Measurements from ENCODE around the gene PPP6R2. TPM values are rescaled to one million over a fixed set of nuclear protein-coding genes. Genes with fewer than 3 reads are reported as not detected.

PPP6R2 gene
- polyA plus RNA-seq, 1 donor = 46.9 TPM

DNA sequence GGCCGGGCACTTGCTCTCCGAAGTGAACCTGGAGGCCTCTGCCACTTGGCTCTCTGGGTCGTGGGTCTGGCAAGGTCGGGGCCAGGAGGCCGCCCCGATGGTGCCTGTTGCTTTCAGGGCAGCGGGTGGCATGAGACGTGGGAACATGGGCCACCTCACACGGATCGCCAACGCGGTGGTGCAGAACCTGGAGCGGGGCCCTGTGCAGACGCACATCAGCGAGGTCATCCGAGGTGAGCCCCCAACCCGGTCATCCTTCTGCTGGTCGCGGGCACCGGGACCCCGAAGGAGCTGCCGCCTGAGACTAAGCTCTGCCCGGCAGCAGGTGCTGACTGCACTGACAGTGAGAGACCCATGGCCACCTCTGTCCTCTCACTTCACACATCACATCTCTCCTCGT is 91.7 kb downstream of the PPP6R2 start:
- DNase-seq = no peak
- Histone ChIP-seq H3K4me1 (ENCODE audit: control insufficient read depth, insufficient read depth, low read length) (no peaks in the 10 kb centered on the region), H3K4me3 (ENCODE audit: low read length) (no peak overlapping the region), H3K27ac (ENCODE audit: low read length) (no peak overlapping the region), H3K27me3 (ENCODE audit: control insufficient read depth, insufficient read depth, low read length) (no peaks in the 10 kb centered on the region), H3K9me3 (ENCODE audit: control insufficient read depth, low read depth, low read length) (no peaks in the 10 kb centered on the region), H3K36me3 (ENCODE audit: control insufficient read depth, insufficient read depth, low read length) (peaks cover 76% of the 10 kb centered on the region)
- no CpG with 5 or more reads among the region's 24 CpGs for WGBS (ENCODE audit: insufficient coverage, low lambda C conversion rate)

DNA sequence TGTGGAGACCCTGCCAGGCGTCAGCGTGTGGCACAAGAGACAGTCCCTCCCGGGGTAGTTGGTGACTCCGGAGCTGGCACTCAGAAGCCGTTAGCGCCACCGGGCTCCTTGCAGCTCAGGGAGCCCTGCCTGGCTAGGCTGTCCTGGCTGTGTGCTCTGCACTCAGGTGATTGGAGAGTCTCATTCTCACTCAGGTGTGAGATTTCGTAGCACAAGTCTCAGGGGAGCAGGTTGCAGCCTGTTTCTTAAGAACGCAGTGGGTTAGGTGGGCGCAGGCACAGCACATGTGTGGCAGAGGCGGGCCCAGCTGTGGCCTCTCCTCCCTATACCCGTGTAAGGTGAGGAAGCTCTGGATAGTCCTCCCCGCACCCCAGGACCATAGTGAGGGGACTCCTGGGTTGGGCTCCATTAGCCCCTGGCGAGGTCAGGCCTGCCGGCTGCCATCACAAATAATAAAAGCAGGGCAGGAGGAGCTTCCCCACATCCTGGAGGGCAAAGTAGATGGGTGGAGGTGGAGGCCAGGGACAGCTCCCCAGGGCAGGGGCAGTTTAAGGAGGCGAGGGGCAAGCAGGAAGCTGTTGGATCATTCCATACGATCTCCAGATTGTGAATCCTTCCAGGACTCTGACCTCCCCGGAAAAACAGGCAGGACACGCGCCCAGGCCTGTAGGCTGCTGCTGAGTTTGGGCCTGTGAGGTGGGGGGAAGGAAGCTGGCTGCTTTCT is 92.3 kb downstream of the PPP6R2 start:
- no peak for DNase-seq
- no peaks in the 10 kb centered on the region for H3K27me3 ChIP-seq (ENCODE audit: control insufficient read depth, insufficient read depth, low read length)
- H3K4me1 ChIP-seq (ENCODE audit: control insufficient read depth, insufficient read depth, low read length) = no peaks in the 10 kb centered on the region
- WGBS (ENCODE audit: insufficient coverage, low lambda C conversion rate) = no CpG with 5 or more reads among the region's 20 CpGs
- H3K4me3 ChIP-seq (ENCODE audit: low read length) = no peak overlapping the region
- H3K9me3 ChIP-seq (ENCODE audit: control insufficient read depth, low read depth, low read length) = no peaks in the 10 kb centered on the region
- no peak overlapping the region for H3K27ac ChIP-seq (ENCODE audit: low read length)
- H3K36me3 ChIP-seq (ENCODE audit: control insufficient read depth, insufficient read depth, low read length) = peaks cover 79% of the 10 kb centered on the region

DNA sequence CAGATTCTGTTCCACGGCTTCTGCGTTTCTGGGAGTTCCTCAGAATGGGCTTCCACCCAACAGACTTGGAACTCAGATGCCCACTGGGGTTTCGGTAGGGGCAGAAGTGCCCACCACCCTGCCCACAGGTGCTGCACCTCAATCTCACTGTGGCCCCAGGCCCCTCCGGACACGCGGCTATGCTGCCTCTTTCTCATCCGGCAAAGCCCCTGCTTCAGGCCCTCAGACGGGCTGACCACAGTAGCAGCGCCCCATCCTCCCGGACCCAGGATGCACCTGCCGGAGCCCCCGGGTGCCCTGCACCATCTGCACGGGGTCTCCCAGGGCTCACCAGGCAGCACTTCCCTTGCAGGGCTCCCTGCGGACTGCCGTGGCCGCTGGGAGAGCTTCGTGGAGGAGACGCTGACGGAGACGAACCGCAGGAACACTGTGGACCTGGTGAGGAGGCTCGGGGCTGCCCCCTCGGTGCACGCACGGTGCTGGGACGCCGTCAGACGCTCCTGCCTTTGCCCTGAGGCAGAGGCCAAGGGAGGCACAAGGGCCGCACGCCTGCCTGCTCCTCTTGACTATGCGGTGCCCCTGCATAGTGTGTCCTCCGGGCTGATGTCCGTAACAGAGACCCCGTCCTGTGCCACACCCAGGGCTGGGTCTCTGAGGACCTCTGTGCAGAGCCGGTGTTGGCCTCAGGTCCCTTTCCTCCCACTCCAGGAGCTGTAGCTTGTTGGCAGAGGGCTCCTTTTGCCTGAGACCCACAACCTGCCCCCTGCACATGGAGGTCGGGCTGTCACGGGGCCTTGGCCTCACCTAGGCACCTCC is 93.1 kb downstream of the PPP6R2 start:
- no peak overlapping the region for H3K27ac ChIP-seq (ENCODE audit: low read length)
- no peak overlapping the region for H3K4me3 ChIP-seq (ENCODE audit: low read length)
- no CpG with 5 or more reads among the region's 37 CpGs for WGBS (ENCODE audit: insufficient coverage, low lambda C conversion rate)
- H3K27me3 ChIP-seq (ENCODE audit: control insufficient read depth, insufficient read depth, low read length) = no peaks in the 10 kb centered on the region
- no peak for DNase-seq
- peaks cover 81% of the 10 kb centered on the region for H3K36me3 ChIP-seq (ENCODE audit: control insufficient read depth, insufficient read depth, low read length)
- H3K4me1 ChIP-seq (ENCODE audit: control insufficient read depth, insufficient read depth, low read length) = no peaks in the 10 kb centered on the region
- no peaks in the 10 kb centered on the region for H3K9me3 ChIP-seq (ENCODE audit: control insufficient read depth, low read depth, low read length)

GRCh38 chr22:50436841-50437341 is 93.8 kb downstream of the PPP6R2 start:
- H3K4me3 ChIP-seq (ENCODE audit: low read length) = no peak overlapping the region
- DNase-seq = no peak
- H3K9me3 ChIP-seq (ENCODE audit: control insufficient read depth, low read depth, low read length) = no peaks in the 10 kb centered on the region
- no peak overlapping the region for H3K27ac ChIP-seq (ENCODE audit: low read length)
- no peaks in the 10 kb centered on the region for H3K27me3 ChIP-seq (ENCODE audit: control insufficient read depth, insufficient read depth, low read length)
- H3K4me1 ChIP-seq (ENCODE audit: control insufficient read depth, insufficient read depth, low read length) = no peaks in the 10 kb centered on the region
- peaks cover 81% of the 10 kb centered on the region for H3K36me3 ChIP-seq (ENCODE audit: control insufficient read depth, insufficient read depth, low read length)
- no CpG with 5 or more reads among the region's 25 CpGs for WGBS (ENCODE audit: insufficient coverage, low lambda C conversion rate)

GRCh38 chr22:50437511-50438304 is 94.6 kb downstream of the PPP6R2 start:
- no CpG with 5 or more reads among the region's 36 CpGs for WGBS (ENCODE audit: insufficient coverage, low lambda C conversion rate)
- Histone ChIP-seq H3K9me3 (ENCODE audit: control insufficient read depth, low read depth, low read length) (no peaks in the 10 kb centered on the region), H3K27me3 (ENCODE audit: control insufficient read depth, insufficient read depth, low read length) (no peaks in the 10 kb centered on the region), H3K4me3 (ENCODE audit: low read length) (no peak overlapping the region), H3K27ac (ENCODE audit: low read length) (no peak overlapping the region), H3K4me1 (ENCODE audit: control insufficient read depth, insufficient read depth, low read length) (no peaks in the 10 kb centered on the region), H3K36me3 (ENCODE audit: control insufficient read depth, insufficient read depth, low read length) (peaks cover 77% of the 10 kb centered on the region)
- no peak for DNase-seq

DNA sequence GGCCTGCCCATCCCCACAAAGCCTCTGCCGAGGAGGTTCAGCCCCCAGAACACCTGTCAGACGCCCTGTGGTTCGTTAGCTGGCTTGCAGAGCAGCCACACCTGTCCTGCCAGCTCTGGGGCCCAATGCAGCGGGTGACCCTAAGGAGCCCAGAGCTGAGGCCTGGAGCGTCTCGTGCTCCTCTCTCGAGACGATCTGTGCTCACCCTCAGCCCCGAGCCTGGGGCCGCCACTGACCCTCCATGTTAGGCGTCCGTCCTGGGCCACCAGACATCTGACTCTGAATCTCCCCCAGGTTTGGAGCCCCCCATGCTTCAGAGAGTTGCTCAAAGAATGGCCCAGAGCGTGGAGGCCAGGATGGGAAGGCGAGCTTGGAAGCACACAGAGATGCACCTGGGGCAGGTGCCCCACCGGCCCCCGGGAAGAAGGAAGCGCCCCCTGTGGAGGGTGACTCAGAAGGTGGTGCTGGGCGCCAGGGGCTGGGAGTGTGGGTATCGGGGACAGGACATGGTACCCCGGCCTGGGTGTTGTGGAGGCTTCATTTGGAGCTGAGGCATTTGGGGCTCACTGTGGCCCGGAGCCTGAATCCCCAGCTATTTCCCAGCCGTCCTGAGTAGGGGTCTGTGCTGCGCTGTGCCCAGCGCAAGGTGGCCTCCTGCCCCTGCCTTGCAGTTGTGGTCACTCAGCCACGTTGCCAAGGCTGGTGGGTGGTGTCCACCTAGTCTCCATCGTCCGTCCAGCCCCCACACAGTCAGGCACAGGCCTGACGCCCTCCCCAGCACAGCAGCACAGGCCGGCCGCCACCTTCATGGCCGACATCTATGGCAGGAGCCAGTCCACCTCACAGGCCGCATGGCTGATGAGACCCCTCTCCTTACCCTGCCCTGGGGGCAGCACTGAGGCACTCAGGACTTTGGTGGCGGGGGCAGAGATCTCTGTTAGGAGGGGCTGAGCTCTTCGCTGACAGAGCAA is 95.5 kb downstream of the PPP6R2 start:
- Histone ChIP-seq H3K9me3 (ENCODE audit: control insufficient read depth, low read depth, low read length) (no peaks in the 10 kb centered on the region), H3K36me3 (ENCODE audit: control insufficient read depth, insufficient read depth, low read length) (peaks cover 79% of the 10 kb centered on the region), H3K4me1 (ENCODE audit: control insufficient read depth, insufficient read depth, low read length) (no peaks in the 10 kb centered on the region), H3K4me3 (ENCODE audit: low read length) (no peak overlapping the region), H3K27ac (ENCODE audit: low read length) (no peak overlapping the region), H3K27me3 (ENCODE audit: control insufficient read depth, insufficient read depth, low read length) (no peaks in the 10 kb centered on the region)
- no peak for DNase-seq
- WGBS (ENCODE audit: insufficient coverage, low lambda C conversion rate) = no CpG with 5 or more reads among the region's 34 CpGs

- Histone ChIP-seq H3K27ac (ENCODE audit: low read length) (no peak overlapping the region), H3K9me3 (ENCODE audit: control insufficient read depth, low read depth, low read length) (no peaks in the 10 kb centered on the region), H3K4me3 (ENCODE audit: low read length) (no peak overlapping the region), H3K4me1 (ENCODE audit: control insufficient read depth, insufficient read depth, low read length) (no peaks in the 10 kb centered on the region), H3K27me3 (ENCODE audit: control insufficient read depth, insufficient read depth, low read length) (no peaks in the 10 kb centered on the region), H3K36me3 (ENCODE audit: control insufficient read depth, insufficient read depth, low read length) (peaks cover 85% of the 10 kb centered on the region)
- DNase-seq = no peak
- WGBS (ENCODE audit: insufficient coverage, low lambda C conversion rate) = no CpG with 5 or more reads among the region's 17 CpGs
Observed at GRCh38 chr22:50439314-50439870, 96.3 kb downstream of the PPP6R2 start.

DNA sequence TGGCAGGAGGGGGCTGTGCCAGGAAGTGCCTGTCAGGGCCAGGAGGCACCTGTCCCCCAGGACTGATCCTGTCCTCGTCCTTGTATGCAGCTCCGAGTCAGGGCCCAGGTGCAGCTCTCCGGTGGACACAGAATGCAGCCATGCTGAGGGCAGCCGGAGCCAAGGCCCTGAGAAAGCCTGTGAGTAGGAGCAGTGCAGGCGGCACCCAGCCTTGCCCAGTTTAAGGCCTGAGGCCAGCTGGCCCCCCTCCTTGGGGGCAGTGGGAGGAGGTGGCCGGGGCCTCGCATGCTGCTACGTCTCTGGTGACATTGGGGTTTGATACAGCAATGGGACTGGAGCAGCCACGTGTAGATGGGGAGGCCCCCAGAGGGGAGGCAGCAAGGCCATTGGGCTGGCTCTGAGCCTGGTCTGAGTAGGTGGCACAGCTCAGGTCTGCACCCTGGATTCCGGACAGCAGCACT is 96.8 kb downstream of the PPP6R2 start:
- no peak overlapping the region for H3K27ac ChIP-seq (ENCODE audit: low read length)
- no peaks in the 10 kb centered on the region for H3K9me3 ChIP-seq (ENCODE audit: control insufficient read depth, low read depth, low read length)
- peaks cover 4% of the 10 kb centered on the region for H3K4me1 ChIP-seq (ENCODE audit: control insufficient read depth, insufficient read depth, low read length)
- WGBS (ENCODE audit: insufficient coverage, low lambda C conversion rate) = no CpG with 5 or more reads among the region's 10 CpGs
- DNase-seq = no peak
- H3K4me3 ChIP-seq (ENCODE audit: low read length) = no peak overlapping the region
- H3K27me3 ChIP-seq (ENCODE audit: control insufficient read depth, insufficient read depth, low read length) = no peaks in the 10 kb centered on the region
- H3K36me3 ChIP-seq (ENCODE audit: control insufficient read depth, insufficient read depth, low read length) = peaks cover 84% of the 10 kb centered on the region

DNA sequence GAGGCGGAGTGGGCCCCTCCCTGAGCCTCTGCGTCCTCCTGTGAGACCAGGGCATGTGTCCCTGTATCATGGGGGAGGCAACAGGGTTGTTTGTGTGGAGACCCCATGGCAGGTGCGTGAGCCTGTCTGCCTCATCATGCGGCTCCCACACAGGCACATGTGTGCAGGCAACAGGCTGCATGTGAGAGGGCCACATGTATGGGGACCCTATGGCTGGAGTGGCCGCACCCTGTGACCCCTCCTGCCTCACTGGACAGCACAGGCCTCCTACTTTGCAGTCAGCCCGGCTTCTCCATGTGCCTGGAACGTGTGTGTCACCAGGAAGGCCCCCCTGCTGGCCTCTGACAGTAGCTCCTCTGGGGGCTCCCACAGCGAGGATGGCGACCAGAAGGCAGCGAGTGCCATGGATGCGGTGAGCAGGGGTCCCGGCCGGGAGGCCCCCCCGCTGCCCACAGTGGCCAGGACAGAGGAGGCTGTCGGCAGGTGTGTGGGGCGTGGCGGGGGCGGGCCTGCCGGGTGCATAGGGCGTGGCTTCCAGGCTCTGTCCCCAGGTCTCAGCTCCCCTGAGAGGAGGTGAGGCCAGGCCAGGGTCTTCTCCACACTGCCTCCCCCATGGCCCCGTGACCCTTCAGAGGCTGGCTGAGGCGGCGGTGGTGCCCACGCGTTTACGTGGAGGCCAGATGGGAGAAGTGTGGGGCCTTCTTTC is 97.6 kb downstream of the PPP6R2 start:
- Histone ChIP-seq H3K27ac (ENCODE audit: low read length) (no peak overlapping the region), H3K36me3 (ENCODE audit: control insufficient read depth, insufficient read depth, low read length) (peaks cover 84% of the 10 kb centered on the region), H3K4me1 (ENCODE audit: control insufficient read depth, insufficient read depth, low read length) (peaks cover 12% of the 10 kb centered on the region), H3K9me3 (ENCODE audit: control insufficient read depth, low read depth, low read length) (no peaks in the 10 kb centered on the region), H3K4me3 (ENCODE audit: low read length) (no peak overlapping the region), H3K27me3 (ENCODE audit: control insufficient read depth, insufficient read depth, low read length) (no peaks in the 10 kb centered on the region)
- no CpG with 5 or more reads among the region's 26 CpGs for WGBS (ENCODE audit: insufficient coverage, low lambda C conversion rate)
- no peak for DNase-seq
